ENCODE data around the gene CDKL5.

GRCh38 chrX:18491587-18492340 is 66.4 kb downstream of the CDKL5 start:
- TF ChIP-seq, protein P1, sequence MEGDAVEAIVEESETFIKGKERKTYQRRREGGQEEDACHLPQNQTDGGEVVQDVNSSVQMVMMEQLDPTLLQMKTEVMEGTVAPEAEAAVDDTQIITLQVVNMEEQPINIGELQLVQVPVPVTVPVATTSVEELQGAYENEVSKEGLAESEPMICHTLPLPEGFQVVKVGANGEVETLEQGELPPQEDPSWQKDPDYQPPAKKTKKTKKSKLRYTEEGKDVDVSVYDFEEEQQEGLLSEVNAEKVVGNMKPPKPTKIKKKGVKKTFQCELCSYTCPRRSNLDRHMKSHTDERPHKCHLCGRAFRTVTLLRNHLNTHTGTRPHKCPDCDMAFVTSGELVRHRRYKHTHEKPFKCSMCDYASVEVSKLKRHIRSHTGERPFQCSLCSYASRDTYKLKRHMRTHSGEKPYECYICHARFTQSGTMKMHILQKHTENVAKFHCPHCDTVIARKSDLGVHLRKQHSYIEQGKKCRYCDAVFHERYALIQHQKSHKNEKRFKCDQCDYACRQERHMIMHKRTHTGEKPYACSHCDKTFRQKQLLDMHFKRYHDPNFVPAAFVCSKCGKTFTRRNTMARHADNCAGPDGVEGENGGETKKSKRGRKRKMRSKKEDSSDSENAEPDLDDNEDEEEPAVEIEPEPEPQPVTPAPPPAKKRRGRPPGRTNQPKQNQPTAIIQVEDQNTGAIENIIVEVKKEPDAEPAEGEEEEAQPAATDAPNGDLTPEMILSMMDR (conservative IDR thresholded peaks at IDR 0.05) = no peak
- no peak for TF ChIP-seq ZFX (IDR thresholded peaks at IDR 0.05)
